WTC11 (cell line): ENCODE results near the gene CSNK2A1. TPM values are rescaled to one million over a fixed set of nuclear protein-coding genes. Genes with fewer than 3 reads are reported as not detected.
A peak's percentile ranks its signal among the peaks of the same experiment; 100 is the strongest.

ENCODE experiments used
- ATAC-seq: fragments of 200-7000 bp; cut with Tn5 transposase; 2 replicates; pipeline ENCODE4 v1.10.0; 2021; ENCODE audit warnings: mild to moderate bottlenecking, moderate library complexity
- CTCF ChIA-PET: fragments of 300-600 bp; sonication (Branson Sonifier 250); formaldehyde crosslinking; loops from one replicate; lab custom pipeline; 2021; ENCODE audit warnings: antibody characterized with exemption; lab: Charles Lee
- POLR2A ChIA-PET: fragments of 350-600 bp; sonication (Branson Sonifier 250); formaldehyde crosslinking; loops from one replicate; lab custom pipeline; 2021; ENCODE audit warnings: antibody characterized with exemption; lab: Charles Lee
- DNase-seq: peaks from one replicate; pipeline ENCODE4 v3.0.0; 2021; ENCODE audit warnings: low spot score
- H3K27ac Mint-ChIP-seq: 2 replicates; pipeline ENCODE4 v1.8.0; 2021; ENCODE audit warnings: mixed read lengths
- H3K27me3 Mint-ChIP-seq: 2 replicates; pipeline ENCODE4 v1.8.0; 2021; ENCODE audit warnings: low read depth, mild to moderate bottlenecking, moderate library complexity, mixed read lengths
- H3K36me3 Mint-ChIP-seq: 2 replicates; pipeline ENCODE4 v1.8.0; 2021; ENCODE audit warnings: mixed read lengths
- H3K4me1 Mint-ChIP-seq: 2 replicates; pipeline ENCODE4 v1.8.0; 2022; ENCODE audit warnings: mixed read lengths
- H3K4me3 Mint-ChIP-seq: 2 replicates; pipeline ENCODE4 v1.8.0; 2021; ENCODE audit warnings: mild to moderate bottlenecking, moderate library complexity, mixed read lengths
- H3K9me3 Mint-ChIP-seq: 2 replicates; pipeline ENCODE4 v1.8.0; 2021; ENCODE audit warnings: mixed read lengths
- ATF1 ChIP-seq: sonication (generic); formaldehyde crosslinking; IDR thresholded peaks from 2 replicates; pipeline ENCODE4 v1.8.1; 2023; ENCODE audit warnings: mild to moderate bottlenecking, moderate library complexity, missing genetic modification reagents
- CDX4 ChIP-seq: fragments of 250-450 bp; sonication (Bioruptor Pico); IDR thresholded peaks from 2 replicates; pipeline ENCODE4 v1.9.0; 2021; ENCODE audit warnings: moderate library complexity, mild to moderate bottlenecking, inconsistent platforms, borderline replicate concordance
- CREB1 ChIP-seq: sonication (generic); formaldehyde crosslinking; IDR thresholded peaks from 2 replicates; pipeline ENCODE4 v1.8.0; 2023; ENCODE audit warnings: mild to moderate bottlenecking, missing genetic modification reagents
- CREM ChIP-seq: sonication (generic); formaldehyde crosslinking; IDR thresholded peaks from 2 replicates; pipeline ENCODE4 v1.8.1; 2022; ENCODE audit warnings: mild to moderate bottlenecking, missing genetic modification reagents, moderate library complexity
- ELF4 ChIP-seq: sonication (generic); formaldehyde crosslinking; IDR thresholded peaks from 2 replicates; pipeline ENCODE4 v1.8.1; 2022; ENCODE audit warnings: low read depth, mild to moderate bottlenecking, moderate library complexity, missing genetic modification reagents
- ETV6 ChIP-seq: sonication (generic); formaldehyde crosslinking; IDR thresholded peaks from 2 replicates; pipeline ENCODE4 v1.8.1; 2022; ENCODE audit warnings: mild to moderate bottlenecking, missing genetic modification reagents
- FOXJ3 ChIP-seq: sonication (generic); formaldehyde crosslinking; IDR thresholded peaks from 2 replicates; pipeline ENCODE4 v1.9.0; 2021; ENCODE audit warnings: missing genetic modification reagents, mild to moderate bottlenecking, borderline replicate concordance
- FOXP4 ChIP-seq: sonication (generic); formaldehyde crosslinking; IDR thresholded peaks from 2 replicates; pipeline ENCODE4 v1.8.0; 2022; ENCODE audit warnings: mild to moderate bottlenecking, missing genetic modification reagents
- GABPB1 ChIP-seq: sonication (generic); formaldehyde crosslinking; IDR thresholded peaks from 2 replicates; pipeline ENCODE4 v1.8.1; 2023; ENCODE audit warnings: mild to moderate bottlenecking, missing genetic modification reagents
- HMGXB4 ChIP-seq: sonication (generic); formaldehyde crosslinking; IDR thresholded peaks from 2 replicates; pipeline ENCODE4 v1.8.1; 2023; ENCODE audit warnings: mild to moderate bottlenecking, moderate library complexity, missing genetic modification reagents
- IRF2 ChIP-seq: sonication (generic); formaldehyde crosslinking; IDR thresholded peaks from 2 replicates; pipeline ENCODE4 v1.8.0; 2022; ENCODE audit warnings: low read depth, missing genetic modification reagents, borderline replicate concordance
- MXD4 ChIP-seq: fragments of 250-450 bp; sonication (Bioruptor Pico); IDR thresholded peaks from 2 replicates; pipeline ENCODE4 v1.8.0; 2021; ENCODE audit warnings: mild to moderate bottlenecking, moderate library complexity, borderline replicate concordance
- NFATC4 ChIP-seq: fragments of 250-450 bp; sonication (Bioruptor Pico); IDR thresholded peaks from 2 replicates; pipeline ENCODE4 v1.9.0; 2021; ENCODE audit warnings: mild to moderate bottlenecking
- NFYB ChIP-seq: sonication (generic); formaldehyde crosslinking; conservative IDR thresholded peaks from 2 replicates; pipeline ENCODE4 v1.8.0; 2022; ENCODE audit warnings: low read depth, missing genetic modification reagents
- NR2C2 ChIP-seq: sonication (generic); formaldehyde crosslinking; IDR thresholded peaks from 2 replicates; pipeline ENCODE4 v1.8.0; 2022; ENCODE audit warnings: mild to moderate bottlenecking, missing genetic modification reagents
- ZNF671 ChIP-seq: fragments of 250-450 bp; sonication (Bioruptor Pico); IDR thresholded peaks from 2 replicates; pipeline ENCODE4 v1.8.0; 2021; ENCODE audit warnings: mild to moderate bottlenecking
- total RNA-seq: library from RNA; stranded (reverse); gene quantifications from 3 replicates; pipeline ENCODE4 v1.2.3, GENCODE V29; 2021
- TF ChIP-seq, protein P1 (sequence below): sonication (generic); formaldehyde crosslinking; IDR thresholded peaks from 2 replicates; pipeline ENCODE4 v1.8.1; 2023; ENCODE audit warnings: mild to moderate bottlenecking, missing genetic modification reagents
- TF ChIP-seq, protein P2 (sequence below): fragments of 250-450 bp; sonication (Bioruptor Pico); IDR thresholded peaks from 2 replicates; pipeline ENCODE4 v1.8.0; 2021; ENCODE audit warnings: mild to moderate bottlenecking

Gene CSNK2A1
- total RNA-seq, 1 experiment from 2014 or later = 235 TPM

GRCh38 chr20:515696-516095 is 27.9 kb downstream of the CSNK2A1 start (continued):
- no peak for TF ChIP-seq ELF4 (CRISPR knock-in tag)
- no peak for TF ChIP-seq FOXJ3 (CRISPR knock-in tag)
- no peak for TF ChIP-seq MXD4 (CRISPR knock-in tag)
- no peak for TF ChIP-seq GABPB1 (CRISPR knock-in tag)
- TF ChIP-seq, protein P1, sequence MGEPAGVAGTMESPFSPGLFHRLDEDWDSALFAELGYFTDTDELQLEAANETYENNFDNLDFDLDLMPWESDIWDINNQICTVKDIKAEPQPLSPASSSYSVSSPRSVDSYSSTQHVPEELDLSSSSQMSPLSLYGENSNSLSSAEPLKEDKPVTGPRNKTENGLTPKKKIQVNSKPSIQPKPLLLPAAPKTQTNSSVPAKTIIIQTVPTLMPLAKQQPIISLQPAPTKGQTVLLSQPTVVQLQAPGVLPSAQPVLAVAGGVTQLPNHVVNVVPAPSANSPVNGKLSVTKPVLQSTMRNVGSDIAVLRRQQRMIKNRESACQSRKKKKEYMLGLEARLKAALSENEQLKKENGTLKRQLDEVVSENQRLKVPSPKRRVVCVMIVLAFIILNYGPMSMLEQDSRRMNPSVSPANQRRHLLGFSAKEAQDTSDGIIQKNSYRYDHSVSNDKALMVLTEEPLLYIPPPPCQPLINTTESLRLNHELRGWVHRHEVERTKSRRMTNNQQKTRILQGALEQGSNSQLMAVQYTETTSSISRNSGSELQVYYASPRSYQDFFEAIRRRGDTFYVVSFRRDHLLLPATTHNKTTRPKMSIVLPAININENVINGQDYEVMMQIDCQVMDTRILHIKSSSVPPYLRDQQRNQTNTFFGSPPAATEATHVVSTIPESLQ (CRISPR knock-in tag) = no peak
- TF ChIP-seq NFYB (CRISPR knock-in tag) = no peak
- TF ChIP-seq, protein P2, sequence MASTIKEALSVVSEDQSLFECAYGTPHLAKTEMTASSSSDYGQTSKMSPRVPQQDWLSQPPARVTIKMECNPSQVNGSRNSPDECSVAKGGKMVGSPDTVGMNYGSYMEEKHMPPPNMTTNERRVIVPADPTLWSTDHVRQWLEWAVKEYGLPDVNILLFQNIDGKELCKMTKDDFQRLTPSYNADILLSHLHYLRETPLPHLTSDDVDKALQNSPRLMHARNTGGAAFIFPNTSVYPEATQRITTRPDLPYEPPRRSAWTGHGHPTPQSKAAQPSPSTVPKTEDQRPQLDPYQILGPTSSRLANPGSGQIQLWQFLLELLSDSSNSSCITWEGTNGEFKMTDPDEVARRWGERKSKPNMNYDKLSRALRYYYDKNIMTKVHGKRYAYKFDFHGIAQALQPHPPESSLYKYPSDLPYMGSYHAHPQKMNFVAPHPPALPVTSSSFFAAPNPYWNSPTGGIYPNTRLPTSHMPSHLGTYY (CRISPR knock-in tag) = no peak
- TF ChIP-seq CDX4 = no peak
- no peak for TF ChIP-seq NFATC4 (CRISPR knock-in tag)
- TF ChIP-seq NR2C2 (CRISPR knock-in tag) = no peak
- TF ChIP-seq ZNF671 = no peak
- no peak for TF ChIP-seq CREB1 (CRISPR knock-in tag)

GRCh38 chr20:513429-513828 is 30.2 kb downstream of the CSNK2A1 start:
- ATAC-seq (no peak), DNase-seq (no peak)
- H3K27ac Mint-ChIP-seq = peak overlapping the region; percentile 25; the same call in 1 of the 2 replicates
- H3K4me1 Mint-ChIP-seq = peaks cover 24% of the 10 kb centered on the region
- H3K9me3 Mint-ChIP-seq = no peaks in the 10 kb centered on the region
- no peaks in the 10 kb centered on the region for H3K27me3 Mint-ChIP-seq
- ChIA-PET CTCF (interaction anchor here (2.5 kb wide), 1 partner anchor 226 kb away, joined by 8 read pairs; no protein-coding TSS in a partner anchor), POLR2A (no interaction called here)
- peaks cover 14% of the 10 kb centered on the region for H3K36me3 Mint-ChIP-seq
- TF ChIP-seq FOXP4 (CRISPR knock-in tag) = no peak
- no peak for TF ChIP-seq ATF1 (CRISPR knock-in tag)
- TF ChIP-seq ETV6 = no peak
- TF ChIP-seq HMGXB4 (CRISPR knock-in tag) = no peak
- no peak for TF ChIP-seq IRF2 (CRISPR knock-in tag)
- TF ChIP-seq ELF4 (CRISPR knock-in tag) = no peak
- no peak for TF ChIP-seq CREM (CRISPR knock-in tag)
- H3K4me3 Mint-ChIP-seq = no peak overlapping the region
